Measurements from ENCODE around the gene PLA2G15.

PLA2G15 gene

DNA sequence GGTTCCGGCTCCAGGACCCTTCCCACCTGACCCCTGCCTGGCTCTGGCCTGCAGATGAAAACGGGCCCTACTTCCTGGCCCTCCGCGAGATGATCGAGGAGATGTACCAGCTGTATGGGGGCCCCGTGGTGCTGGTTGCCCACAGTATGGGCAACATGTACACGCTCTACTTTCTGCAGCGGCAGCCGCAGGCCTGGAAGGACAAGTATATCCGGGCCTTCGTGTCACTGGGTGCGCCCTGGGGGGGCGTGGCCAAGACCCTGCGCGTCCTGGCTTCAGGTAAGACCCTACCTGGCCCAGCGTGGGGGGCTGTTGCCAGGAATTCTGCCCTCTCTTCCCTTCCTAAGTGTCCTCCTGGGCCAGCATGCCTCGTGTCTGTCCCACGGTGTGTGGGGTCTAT is 10.5 kb downstream of the PLA2G15 start:
- DNase-seq = no peak

DNA sequence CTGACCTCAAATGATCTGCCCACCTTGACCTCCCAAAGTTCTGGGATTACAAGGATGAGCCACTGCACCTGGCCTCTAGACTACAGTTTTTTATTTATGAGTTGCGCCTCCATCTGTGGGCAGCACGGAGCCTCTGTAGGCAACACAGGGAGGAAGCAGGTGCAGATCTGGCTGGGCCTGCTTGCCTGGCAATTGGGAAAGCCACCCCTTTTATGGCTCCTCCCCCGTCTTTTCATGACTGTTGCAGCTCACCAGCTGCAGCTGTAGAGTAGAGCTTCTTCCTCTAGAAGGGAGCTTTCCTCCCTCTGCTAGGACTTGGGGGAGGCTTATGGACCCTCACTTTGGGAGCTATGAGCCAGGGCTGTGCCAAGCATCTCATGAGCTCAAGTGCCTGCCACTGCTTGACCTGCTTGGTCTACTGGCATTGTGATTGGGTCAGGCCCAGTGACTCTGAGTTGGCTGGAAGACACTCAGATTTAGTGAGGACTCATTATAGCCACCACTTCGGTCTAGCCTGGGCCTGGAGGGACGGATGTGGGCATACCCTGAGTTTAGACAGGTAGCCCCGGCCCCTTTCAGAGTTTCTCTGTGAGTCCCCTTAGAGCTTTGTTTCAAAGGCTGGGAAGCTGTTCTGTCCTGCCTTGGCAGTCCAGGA is 12.2 kb downstream of the PLA2G15 start:
- no peak for DNase-seq

DNA sequence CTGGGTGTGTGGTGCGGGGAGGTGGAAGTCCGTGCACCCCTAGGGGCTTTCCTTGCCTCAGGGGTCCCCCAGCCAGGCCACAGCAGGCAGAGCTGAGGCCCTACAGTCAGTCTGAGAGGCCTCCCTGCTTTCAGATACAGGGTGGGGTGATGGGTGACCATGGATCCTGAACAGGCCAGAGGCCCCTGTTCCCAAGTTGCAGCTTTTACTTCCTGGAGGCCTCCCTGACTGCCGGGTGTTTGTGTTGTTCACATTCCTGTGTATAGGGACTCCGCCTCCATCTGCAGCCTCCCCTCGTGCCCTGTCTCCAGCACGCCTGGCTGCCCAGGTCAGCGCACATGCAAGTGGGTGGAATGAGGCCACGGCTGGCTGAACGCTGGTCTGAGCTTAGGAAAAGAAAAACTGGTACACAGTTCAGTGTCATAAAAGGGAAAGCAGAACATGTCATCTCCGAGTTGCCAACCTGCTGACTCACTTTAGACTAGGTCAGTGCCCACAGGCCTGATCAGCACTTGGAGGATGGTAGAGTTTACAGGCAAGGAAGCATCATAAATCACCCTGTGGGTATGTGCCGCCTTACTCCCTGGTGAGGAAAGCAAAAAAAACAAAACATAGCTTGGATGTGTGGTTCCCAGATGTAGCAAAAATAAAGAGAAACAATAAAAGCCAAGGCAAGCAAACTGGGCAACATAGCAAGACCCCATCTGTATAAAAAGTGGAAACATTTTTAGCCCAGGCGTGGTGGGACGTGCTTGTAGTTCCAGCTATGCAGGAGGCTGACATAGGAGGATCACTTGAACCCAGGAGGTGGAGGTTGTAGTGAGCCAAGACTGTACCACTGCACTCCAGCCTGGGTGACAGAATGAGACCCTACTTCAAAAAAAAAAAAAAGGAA is 13.0 kb downstream of the PLA2G15 start:
- DNase-seq = no peak

DNA sequence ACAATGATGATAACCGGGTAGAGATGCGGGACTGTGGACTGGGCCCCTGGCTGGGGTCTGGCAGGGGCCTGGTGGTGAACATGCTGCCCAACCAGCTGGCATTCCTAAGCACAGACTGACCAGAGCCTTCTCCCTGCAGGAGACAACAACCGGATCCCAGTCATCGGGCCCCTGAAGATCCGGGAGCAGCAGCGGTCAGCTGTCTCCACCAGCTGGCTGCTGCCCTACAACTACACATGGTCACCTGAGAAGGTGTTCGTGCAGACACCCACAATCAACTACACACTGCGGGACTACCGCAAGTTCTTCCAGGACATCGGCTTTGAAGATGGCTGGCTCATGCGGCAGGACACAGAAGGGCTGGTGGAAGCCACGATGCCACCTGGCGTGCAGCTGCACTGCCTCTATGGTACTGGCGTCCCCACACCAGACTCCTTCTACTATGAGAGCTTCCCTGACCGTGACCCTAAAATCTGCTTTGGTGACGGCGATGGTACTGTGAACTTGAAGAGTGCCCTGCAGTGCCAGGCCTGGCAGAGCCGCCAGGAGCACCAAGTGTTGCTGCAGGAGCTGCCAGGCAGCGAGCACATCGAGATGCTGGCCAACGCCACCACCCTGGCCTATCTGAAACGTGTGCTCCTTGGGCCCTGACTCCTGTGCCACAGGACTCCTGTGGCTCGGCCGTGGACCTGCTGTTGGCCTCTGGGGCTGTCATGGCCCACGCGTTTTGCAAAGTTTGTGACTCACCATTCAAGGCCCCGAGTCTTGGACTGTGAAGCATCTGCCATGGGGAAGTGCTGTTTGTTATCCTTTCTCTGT is 14.0 kb downstream of the PLA2G15 start:
- DNase-seq = no peak

DNA sequence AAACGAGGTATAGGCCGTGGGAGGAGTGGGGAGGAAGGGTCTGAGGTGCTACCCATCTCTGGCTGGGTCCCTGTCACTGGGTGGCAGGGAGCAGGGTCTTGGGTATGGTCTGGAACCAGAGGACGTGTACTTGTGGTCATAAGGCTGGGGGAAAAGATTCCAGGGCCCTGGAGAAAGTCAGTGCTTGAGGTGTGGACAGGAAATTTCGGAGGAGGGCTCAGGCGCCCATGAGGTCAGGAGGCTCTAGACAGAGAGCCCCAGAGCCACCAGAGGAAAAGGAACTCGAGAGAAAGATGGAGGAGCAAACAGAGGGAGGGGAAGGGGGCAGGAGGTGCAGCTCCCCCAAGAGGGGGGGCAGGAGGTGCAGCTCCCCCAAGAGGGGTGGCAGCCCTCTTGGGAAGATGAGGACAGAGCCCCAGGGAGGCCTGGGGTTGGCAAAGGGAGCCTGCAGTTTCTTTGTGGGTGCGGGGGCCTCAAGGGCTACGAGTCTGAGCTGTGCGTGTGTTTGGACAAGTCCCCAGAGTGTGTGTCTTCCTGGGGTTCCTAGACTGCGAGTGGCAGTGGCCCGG is 18.5 kb downstream of the PLA2G15 start:
- no peak for DNase-seq

DNA sequence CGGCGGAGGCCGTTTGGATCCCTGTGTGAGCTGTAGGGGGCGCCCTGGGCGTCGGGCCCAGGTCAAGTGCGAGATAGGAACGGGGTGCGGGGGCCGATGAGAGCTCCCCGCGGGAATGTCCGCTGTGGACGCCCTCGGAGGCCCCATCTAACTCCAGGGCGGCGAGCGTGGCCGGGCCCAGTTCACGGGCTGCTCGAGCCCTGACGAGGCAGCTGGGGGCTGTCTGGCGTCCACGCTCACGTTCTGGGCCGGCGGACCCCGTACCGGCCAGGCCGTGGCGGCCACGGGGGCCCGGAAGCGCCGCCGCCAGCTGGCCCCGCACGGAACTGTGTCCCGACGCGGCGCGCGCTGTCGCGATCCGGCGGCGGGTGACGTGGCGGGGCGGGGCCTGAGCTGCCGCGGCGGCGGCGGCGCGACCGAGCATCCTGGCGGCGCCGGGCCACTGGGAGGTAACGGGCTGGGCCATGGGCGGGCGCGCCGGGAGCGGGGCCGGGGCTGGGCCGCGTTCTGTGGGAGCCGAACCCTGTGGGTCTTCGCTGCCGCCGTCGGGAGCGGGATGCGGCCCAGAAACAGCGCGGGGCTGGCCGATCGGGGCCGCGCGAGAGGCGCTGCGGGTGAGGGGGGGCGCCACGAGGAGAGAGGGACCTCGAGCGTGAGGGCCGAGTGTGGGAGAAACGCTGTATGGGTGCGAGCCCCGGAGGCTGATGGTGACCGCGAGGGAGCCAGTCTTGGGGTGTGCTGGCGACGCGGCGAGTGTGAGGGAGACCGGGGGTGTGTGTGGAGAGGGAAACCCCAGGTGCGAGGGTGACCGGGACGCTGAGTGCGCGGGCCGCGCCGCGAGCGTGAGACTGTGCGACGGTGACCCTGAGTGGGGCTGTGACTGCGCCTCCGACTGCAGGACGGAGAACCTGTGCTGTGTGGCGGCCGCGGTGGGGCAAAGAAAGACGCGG is 19.2 kb downstream of the PLA2G15 start, which contains the start of gene SLC7A6:
TSS of gene SLC7A6 (plus strand) at position 399 of the 950 bp plus-strand sequence. CDS start 10,201 bp downstream, outside the sequence.
- peak; percentile 81 to 86 for DNase-seq

DNA sequence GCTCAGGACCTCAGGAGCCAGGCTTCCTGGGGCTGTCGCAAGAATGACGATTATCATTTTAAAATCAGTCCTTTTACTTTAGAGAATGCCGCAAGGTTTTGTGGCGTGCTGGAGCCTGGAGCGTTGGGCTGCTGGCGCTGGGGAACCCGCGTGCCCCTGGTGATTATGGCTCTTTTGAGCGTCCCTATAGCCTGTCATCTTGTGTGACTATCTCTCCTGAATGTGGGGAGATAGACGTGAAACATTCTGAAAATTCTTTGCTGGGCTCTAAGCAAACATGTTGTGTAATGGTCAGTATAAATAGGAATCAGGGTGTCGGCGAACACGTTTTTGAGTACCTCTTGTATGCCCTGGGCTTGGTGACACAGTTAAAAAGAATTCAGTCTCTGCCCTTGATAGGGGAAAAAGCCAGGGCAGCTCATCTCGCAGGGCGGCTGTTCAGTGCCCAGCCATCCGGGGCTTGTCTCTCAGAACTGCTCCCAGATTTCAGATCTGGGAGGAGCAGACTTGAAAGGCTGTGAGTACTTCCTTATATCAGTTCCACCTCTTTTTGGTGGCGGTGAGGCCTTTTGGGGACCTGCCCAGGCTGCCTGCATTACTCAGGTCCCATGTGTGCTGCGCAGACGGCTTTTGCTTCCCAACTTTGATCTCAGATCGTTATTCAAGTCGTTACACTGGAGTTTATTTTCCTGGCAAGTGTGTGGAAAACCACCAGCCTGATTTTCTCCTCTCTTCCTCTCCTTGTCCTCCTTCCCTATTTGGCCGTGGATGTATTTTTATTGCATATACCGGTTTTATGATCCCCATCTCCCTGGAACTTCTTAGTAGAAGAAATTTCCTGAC is 20.1 kb downstream of the PLA2G15 start:
- DNase-seq = peak in 1 of 2 donors; percentile 42

DNA sequence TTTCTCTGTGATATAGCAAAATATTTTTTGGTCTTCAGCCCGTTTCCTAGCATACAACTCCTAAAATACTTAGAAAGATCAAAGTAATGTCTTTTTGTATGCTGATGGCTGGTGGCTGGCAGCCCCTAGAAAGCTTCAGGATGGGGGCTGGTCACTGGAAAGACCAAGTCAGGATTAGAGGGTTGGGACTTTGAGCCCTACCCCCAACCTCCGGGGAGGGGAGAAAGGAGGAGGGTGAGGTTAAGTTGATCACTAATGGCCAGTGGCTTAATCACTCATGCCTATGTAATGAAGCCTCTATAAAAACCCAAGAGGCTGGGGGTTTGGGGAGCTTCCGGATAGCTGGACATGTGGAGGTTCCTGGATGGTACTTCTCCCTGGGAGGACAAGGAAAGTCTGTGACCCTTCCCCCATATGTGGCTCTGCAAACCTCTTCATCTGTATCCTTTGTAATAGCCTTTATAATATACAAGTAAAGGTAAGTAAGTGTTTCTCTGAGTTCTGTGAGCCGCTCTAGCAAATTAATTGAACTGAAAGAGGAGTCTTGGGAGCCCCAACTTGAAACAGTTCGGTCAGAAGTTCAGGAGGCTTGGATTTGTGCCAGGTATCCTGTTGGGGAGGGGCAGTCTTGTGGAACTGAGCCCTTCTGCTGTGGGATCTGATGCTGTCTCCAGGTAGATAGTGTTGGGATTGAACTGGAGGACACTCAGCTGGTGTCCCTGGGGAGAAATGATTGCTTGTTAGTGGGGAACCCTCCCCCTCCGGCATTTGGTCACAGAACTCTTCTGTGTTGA is 22.6 kb downstream of the PLA2G15 start:
- no peak for DNase-seq

DNA sequence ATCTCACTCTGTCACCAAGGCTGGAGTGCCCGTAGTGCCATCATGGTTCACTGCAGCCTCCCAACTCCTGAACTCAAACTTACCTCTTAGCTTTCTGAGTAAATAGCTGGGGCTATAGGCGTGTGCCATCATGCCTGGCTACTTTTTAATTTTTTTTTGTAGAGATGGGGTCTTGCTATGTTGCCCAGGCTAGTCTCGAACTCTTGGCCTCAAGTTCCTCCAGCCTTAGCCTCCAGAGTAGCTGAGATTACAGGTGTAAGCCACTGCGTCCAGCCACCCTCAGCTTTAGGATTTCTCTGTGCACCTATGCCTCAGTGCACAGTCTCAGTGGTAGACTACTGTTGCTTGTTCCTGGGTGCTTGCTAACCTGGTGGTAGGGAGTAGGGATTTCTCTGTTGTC is 24.6 kb downstream of the PLA2G15 start:
- no peak for DNase-seq

DNA sequence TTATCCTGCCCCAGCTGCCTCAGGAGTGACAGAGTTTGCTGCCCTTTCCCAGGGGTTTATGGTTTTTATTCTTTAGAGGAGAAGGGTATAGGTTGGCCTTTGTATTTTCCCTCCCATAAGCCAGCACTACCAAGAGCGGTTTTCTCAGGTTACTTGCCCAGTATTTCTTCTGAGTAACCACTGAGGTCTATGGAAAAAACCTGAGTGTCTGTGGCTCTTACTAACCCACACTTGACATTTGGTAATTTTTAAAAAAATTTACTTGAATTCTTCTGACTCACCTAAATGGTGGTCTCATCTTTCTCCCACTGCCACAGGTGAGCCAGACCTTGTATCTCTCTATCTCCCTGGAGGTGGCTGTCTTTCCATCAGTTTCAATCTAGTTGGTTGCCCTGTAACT is 25.2 kb downstream of the PLA2G15 start:
- no peak for DNase-seq

DNA sequence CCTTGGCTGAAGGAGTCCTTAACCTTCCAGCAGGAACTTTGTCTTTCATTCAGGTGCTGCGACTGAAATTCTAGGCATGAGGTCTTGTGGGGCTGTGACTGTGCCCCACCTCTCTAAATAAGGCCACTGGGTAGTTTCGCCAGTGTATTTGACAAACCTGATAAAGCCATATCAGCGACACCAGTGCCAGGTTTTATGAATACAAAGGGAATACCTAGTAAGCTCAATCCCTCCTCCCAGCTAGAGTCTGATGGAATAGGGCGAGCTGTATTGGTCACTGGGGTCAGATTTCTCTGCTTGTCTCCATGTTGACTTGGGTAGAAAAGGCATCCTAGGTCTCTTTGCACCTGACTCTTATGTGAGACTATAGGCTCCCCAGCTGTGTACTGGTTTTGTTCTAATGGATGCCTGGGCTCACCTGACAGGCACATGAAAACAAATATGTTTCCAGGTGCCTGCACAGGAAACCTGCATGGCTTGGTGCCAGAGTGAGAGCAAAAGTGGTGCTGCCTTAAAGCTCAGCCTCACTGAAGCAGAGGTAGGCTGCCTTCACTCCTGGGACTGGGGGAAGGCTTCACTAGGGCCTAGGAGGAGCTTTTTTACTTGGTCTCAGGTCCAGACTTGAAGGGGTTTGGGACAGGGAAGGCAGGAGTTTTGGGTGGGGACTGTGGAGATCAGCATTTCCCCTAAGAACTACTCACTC is 27.5 kb downstream of the PLA2G15 start:
- DNase-seq = no peak

DNA sequence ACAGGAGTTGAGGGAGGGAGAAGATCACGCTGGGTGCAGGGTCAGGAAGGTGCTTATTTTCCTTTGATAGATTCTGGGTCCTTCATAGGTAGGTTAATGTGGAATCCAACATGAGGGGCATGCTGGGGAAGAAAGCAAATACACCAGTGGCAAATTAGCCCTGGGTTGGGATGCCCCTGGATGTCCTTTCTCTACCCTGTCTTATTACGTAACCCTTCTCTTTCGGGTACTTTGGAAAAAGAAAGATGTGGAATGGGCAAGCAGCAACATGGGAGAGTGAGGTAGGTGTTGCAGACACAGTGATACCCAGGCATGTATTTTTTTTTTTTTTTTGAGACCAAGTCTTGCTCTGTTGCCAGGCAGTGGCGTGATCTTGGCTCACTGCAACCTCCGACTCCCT is 28.3 kb downstream of the PLA2G15 start:
- DNase-seq = no peak

DNA sequence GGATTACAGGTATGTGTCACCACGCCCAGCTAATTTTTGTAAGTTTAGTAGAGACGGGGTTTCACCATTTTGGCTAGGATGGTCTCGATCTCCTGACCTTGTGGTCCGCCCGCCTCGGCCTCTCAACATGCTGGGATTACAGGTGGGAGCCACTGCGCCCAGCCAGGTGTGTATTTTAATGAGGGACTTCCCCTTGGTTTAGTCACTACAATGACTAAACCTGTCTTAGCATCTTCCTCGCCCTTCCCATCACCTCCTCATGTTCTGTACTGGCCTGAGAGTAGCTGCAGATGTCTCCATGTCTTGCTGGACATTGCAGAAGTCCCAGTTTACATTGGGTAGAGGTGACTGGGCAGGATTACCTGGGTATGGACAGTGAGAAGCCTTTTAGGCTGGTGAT is 28.7 kb downstream of the PLA2G15 start:
- DNase-seq = no peak

DNA sequence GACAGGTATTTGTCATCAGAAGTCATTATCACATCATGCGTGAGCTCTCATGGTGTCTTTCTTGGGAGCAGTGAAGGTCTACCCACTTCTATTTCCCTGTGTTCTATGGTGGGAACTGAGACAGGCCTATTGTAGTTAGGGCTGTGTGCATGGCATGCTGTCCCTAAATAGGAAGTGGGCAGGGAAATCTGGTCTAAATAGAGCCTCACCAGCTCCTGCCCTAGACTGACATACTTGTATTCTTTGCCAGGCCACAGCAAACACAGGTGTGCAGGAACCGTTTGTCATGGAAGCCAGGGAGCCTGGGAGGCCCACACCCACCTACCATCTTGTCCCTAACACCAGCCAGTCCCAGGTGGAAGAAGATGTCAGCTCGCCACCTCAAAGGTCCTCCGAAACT is 29.3 kb downstream of the PLA2G15 start:
- no peak for DNase-seq

DNA sequence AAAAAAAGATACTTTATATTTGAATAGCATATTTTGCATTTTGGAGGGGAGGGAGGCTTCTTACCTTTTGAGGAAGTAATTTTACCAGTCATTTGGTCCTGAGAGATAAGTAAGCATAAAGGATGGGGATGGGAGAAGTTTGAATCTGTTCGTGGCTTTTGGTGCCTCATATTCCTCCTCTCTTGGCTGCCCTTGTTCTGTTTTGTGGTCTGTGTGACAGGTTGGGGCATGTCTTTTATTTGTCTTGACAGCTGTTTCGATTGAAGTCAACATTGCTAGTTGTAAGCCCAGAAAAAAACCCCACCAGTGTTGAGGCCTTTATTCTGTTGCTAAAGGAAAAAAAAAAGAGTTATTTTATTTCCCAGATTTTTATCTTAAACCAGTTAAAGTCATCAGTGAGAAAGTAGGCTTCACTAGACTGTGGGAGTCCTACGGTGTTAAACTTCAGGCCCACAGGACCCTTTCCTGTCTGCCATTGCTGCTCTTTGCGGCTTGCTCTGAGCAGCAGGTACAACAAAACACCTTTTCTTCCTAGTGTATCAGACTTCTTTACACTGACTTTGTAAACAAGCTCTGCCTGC is 30.5 kb downstream of the PLA2G15 start:
- no peak for DNase-seq

DNA sequence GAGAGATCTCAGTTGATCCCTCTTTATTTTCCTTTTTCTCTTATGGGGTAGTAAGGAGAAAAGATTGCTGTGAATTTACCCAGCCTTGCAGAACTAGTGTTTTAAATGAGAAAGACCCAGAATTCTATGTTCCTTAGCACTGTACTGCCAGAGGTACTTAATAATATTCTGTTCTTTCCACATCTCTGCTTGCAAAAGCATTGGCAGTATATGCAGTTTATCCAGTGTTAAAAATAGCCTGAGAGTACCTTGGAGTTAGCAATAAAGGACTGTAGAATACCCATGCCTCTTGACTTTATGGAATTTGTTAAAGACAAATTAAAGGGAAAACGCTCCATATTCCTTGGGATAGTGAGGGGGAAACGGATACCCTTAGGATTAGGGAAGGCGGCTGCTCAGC is 31.1 kb downstream of the PLA2G15 start:
- no peak for DNase-seq

DNA sequence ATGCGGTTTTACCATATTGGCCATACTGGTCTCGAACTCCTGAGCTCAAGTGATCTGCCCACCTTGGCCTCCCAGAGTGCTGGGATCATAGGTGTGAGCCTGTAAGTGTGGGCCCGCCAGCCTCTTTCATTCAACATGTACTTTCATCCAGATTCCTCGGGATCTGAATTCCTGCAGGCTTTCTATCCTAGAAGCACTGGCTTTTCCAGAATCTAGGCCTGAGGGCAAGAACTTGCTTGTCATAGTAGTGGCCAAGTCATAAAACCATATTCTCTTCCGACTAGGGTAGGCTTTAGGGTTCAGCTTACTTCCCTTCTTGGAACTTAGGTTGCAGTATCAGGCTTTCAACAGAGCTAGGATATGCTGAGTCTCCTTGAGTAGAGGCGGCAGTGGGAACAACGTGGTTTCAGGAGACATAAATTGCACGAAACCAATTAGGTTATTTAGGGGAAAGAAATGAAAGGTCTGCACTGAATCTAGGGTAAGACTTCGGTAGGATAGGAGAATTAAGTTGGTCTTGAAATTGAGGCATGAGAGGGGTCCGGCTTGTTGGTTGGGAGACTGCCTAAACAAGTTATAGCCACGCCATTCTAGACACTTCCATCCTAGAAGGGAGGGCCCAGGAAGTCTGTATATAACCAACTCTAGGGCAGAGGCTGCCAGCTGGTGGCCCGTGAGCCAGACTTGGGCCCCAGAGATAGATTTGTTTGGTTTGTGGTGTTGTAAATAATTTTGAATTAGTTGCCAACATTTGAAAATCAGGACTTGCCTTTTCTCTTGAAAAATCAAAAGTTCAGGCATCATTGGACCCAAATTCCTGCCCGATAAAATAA is 34.8 kb downstream of the PLA2G15 start:
- DNase-seq = no peak
